ENCODE data around the gene TMOD2. TPM values are rescaled to one million over a fixed set of nuclear protein-coding genes. Genes with fewer than 3 reads are reported as not detected.

TMOD2 gene
- total RNA-seq, 1 experiment from 2014 or later: 5.7 TPM

- TF ChIP-seq POLR2A (IDR thresholded peaks at IDR 0.05; ENCODE audit: borderline replicate concordance, extremely low read depth, insufficient read depth, insufficient read length) (no peak), YY1 (IDR thresholded peaks at IDR 0.05; ENCODE audit: extremely low read depth, insufficient replicate concordance, low read depth, low read length) (no peak), POLR2AphosphoS5 (IDR thresholded peaks at IDR 0.05; ENCODE audit: low read depth, low read length) (no peak), CTCF (IDR thresholded peaks at IDR 0.05 in 2 of 3, conservative IDR thresholded peaks at IDR 0.05 in 1 of 3; ENCODE audit: borderline replicate concordance in 1 of 3, insufficient read depth in 1 of 3, low read depth in 2 of 3, low read length in 2 of 3) (no peak), EZH2 (IDR thresholded peaks at IDR 0.05) (no peak), SRF (IDR thresholded peaks at IDR 0.05; ENCODE audit: low read depth) (no peak)
These were observed 52.6 kb downstream of the TMOD2 start (continued) for GRCh38 chr15:51803965-51804364.

DNA sequence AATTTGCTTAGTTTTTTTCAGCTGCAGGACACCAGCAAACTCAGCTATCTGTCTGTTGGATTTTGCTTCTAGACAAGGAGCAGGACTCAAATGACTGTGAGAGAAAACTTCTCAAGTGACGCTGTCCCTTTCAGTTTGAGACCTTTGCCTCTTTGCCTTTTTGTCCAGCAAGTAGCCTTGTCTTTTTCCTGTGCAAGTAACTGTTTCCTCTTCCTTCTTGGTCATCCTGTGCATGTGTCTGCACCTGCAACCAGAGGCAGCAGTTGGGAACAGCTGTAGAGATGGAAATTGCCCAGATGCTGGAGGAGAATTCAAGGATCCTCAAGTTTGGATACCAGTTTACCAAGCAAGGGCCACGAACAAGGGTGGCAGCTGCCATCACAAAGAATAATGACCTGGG is 54.7 kb downstream of the TMOD2 start:
- Histone ChIP-seq H3K4me3 (replicated peaks in 1 of 2; ENCODE audit: low read depth in 1 of 2, low read length in 2 of 2) (no peak overlapping the region), H3K9ac (ENCODE audit: low read length) (no peak overlapping the region), H3K27ac (ENCODE audit: low read depth, low read length) (no peak overlapping the region), H3K4me2 (ENCODE audit: low read length) (no peak overlapping the region), H3K9me2 (ENCODE audit: insufficient read depth) (no peaks in the 10 kb centered on the region), H3K4me1 (ENCODE audit: control insufficient read depth in 1 of 2, insufficient read depth in 2 of 2, low read length in 2 of 2) (peaks cover 2 to 5% of the 10 kb centered on the region in 2 experiments; a peak in 3 of 4 replicates), H4K20me1 (ENCODE audit: insufficient read depth) (no peaks in the 10 kb centered on the region), H3K9me3 (ENCODE audit: control insufficient read depth in 1 of 2, insufficient read depth in 1 of 2, low read depth in 1 of 2, low read length in 2 of 2) (no peaks in the 10 kb centered on the region), H3K27me3 (ENCODE audit: insufficient read depth, low read length) (no peaks in the 10 kb centered on the region), H3K79me2 (ENCODE audit: insufficient read depth, low read length) (no peaks in the 10 kb centered on the region), H3K36me3 (ENCODE audit: control insufficient read depth in 1 of 2, insufficient read depth in 2 of 2, low read length in 2 of 2) (no peaks in the 10 kb centered on the region), H2AFZ (ENCODE audit: low read depth, low read length, poor library complexity, severe bottlenecking) (no peak overlapping the region)
- ATAC-seq (no peak), DNase-seq (ENCODE audit: low read depth, low spot score) (no peak)
- POLR2A ChIA-PET: no interaction called here
- BruUV-seq (replicated peaks): no TSS peak
- CTCF ChIA-PET: interaction anchor here (1.0 kb wide), 1 partner anchor 30 kb away, joined by 3 read pairs; no protein-coding TSS in a partner anchor
- intact Hi-C loops (cut with micrococcal nuclease): no loop called here
- TF ChIP-seq SIN3A (IDR thresholded peaks at IDR 0.05; ENCODE audit: low read depth) (no peak), POLR2A (IDR thresholded peaks at IDR 0.05; ENCODE audit: borderline replicate concordance, extremely low read depth, insufficient read depth, insufficient read length) (no peak), EZH2 (IDR thresholded peaks at IDR 0.05) (no peak)
- RAD21 ChIA-PET (ENCODE audit: low non-redundant PET in 1 of 2, low total read pairs in 2 of 2, uncharacterized antibody in 2 of 2, unreplicated experiment in 2 of 2): no interaction called here
